ENCODE data around the gene SLC12A8.

SLC12A8 gene

GRCh38 chr3:125050488-125051090 lies 162.0 kb downstream of the SLC12A8 start:
- no peak for DNase-seq

GRCh38 chr3:125048282-125048681 lies 164.3 kb downstream of the SLC12A8 start:
- DNase-seq, result no peak

GRCh38 chr3:125045965-125046364 lies 166.6 kb downstream of the SLC12A8 start:
- DNase-seq, result no peak

GRCh38 chr3:125045194-125045593 lies 167.4 kb downstream of the SLC12A8 start:
- DNase-seq, result no peak

GRCh38 chr3:125043599-125044151 lies 168.9 kb downstream of the SLC12A8 start:
- DNase-seq, result no peak

- DNase-seq, result no peak
Measured at GRCh38 chr3:125042725-125043406, 169.7 kb downstream of the SLC12A8 start.

- DNase-seq, result no peak
Measured at GRCh38 chr3:125039131-125040100, 173.1 kb downstream of the SLC12A8 start.

GRCh38 chr3:125037498-125038150 lies 174.9 kb downstream of the SLC12A8 start:
- no peak for DNase-seq

GRCh38 chr3:125035217-125035616 lies 177.3 kb downstream of the SLC12A8 start:
- DNase-seq, result no peak

- DNase-seq, result no peak
Measured at GRCh38 chr3:125033616-125034015, 178.9 kb downstream of the SLC12A8 start.

- DNase-seq, result no peak
Measured at GRCh38 chr3:125033135-125033534, 179.4 kb downstream of the SLC12A8 start.

- no peak for DNase-seq
Measured at GRCh38 chr3:125032683-125033082, 179.9 kb downstream of the SLC12A8 start.
